Neuronal stem cell (in vitro differentiated cells): ENCODE measurements around the gene TSHZ2.

Experiments used
- DNase-seq: peaks from one replicate; pipeline ENCODE4 v3.0.0-alpha.2; 2013; ENCODE audit warnings: low spot score
- H2AFZ ChIP-seq: one replicate; pipeline ENCODE4 v1.6.1; 2013; ENCODE audit warnings: mild to moderate bottlenecking, low read length, inconsistent platforms
- H2AK5ac ChIP-seq: 2 replicates; pipeline ENCODE4 v1.6.1; 2013; ENCODE audit warnings: low read depth, mild to moderate bottlenecking, inconsistent platforms, low read length, moderate library complexity, mixed read lengths
- H2BK120ac ChIP-seq: 2 replicates; pipeline ENCODE4 v1.6.1; 2013; ENCODE audit warnings: low read depth, mild to moderate bottlenecking, inconsistent platforms, low read length, moderate library complexity, mixed read lengths
- H2BK12ac ChIP-seq: one replicate; pipeline ENCODE4 v1.6.1; 2013; ENCODE audit warnings: low read length, inconsistent platforms
- H2BK15ac ChIP-seq: 2 replicates; pipeline ENCODE4 v1.6.1; 2013; ENCODE audit warnings: mild to moderate bottlenecking, low read length, inconsistent platforms, mixed read lengths
- H2BK5ac ChIP-seq: one replicate; pipeline ENCODE4 v1.6.1; 2013; ENCODE audit warnings: inconsistent platforms, mild to moderate bottlenecking, low read length, moderate library complexity
- H3K14ac ChIP-seq: one replicate; pipeline ENCODE4 v1.6.1; 2013; ENCODE audit warnings: low read length, inconsistent platforms
- H3K18ac ChIP-seq: 2 replicates; pipeline ENCODE4 v1.6.1; 2013; ENCODE audit warnings: low read length, inconsistent platforms
- H3K23ac ChIP-seq: 2 replicates; pipeline ENCODE4 v1.6.1; 2013; ENCODE audit warnings: low read depth, mild to moderate bottlenecking, mixed read lengths, low read length, inconsistent platforms; ENCODE audit not compliant: poor library complexity
- H3K27ac ChIP-seq: replicated peaks from 3 replicates; pipeline ENCODE4 v1.5.1; 2013; ENCODE audit warnings: low read length, inconsistent platforms
- H3K27me3 ChIP-seq, 3 experiments: 2 replicates each; pipeline ENCODE4 v1.6.1; 2013; ENCODE audit warnings: low read length in 3 of 3, mild to moderate bottlenecking in 2 of 3, inconsistent platforms in 1 of 3, low read depth in 1 of 3, mixed read lengths in 1 of 3, moderate library complexity in 1 of 3; ENCODE audit not compliant: control insufficient read depth in 3 of 3, insufficient read depth in 3 of 3
- H3K36me3 ChIP-seq, 2 donors: replicated peaks in 1 of 2; 2 replicates each; pipeline ENCODE4 v1.6.1; 2013; ENCODE audit warnings: low read length in 2 of 2; ENCODE audit not compliant: control insufficient read depth in 2 of 2, insufficient read depth in 2 of 2
- H3K4ac ChIP-seq: 2 replicates; pipeline ENCODE4 v1.6.1; 2013; ENCODE audit warnings: inconsistent platforms, mild to moderate bottlenecking, low read length, moderate library complexity
- H3K4me1 ChIP-seq, 2 donors: 1 replicate in 1 of 2; 2 replicates in 1 of 2; pipeline ENCODE4 v1.6.1; 2013; ENCODE audit warnings: low read length in 2 of 2, low read depth in 1 of 2; ENCODE audit not compliant: control insufficient read depth in 2 of 2, insufficient read depth in 1 of 2
- H3K4me2 ChIP-seq: one replicate; pipeline ENCODE4 v1.6.1; 2013; ENCODE audit warnings: mild to moderate bottlenecking, low read length, inconsistent platforms; ENCODE audit not compliant: insufficient read depth, poor library complexity, severe bottlenecking
- H3K4me3 ChIP-seq, 2 donors: 2 replicates each; pipeline ENCODE4 v1.5.1; 2013; ENCODE audit warnings: low read length in 2 of 2, mild to moderate bottlenecking in 2 of 2, inconsistent platforms in 1 of 2, moderate library complexity in 1 of 2
- H3K79me1 ChIP-seq: one replicate; pipeline ENCODE4 v1.6.1; 2013; ENCODE audit warnings: low read depth, mild to moderate bottlenecking, inconsistent platforms, low read length, moderate library complexity
- H3K9ac ChIP-seq: one replicate; pipeline ENCODE4 v1.6.1; 2013; ENCODE audit warnings: mild to moderate bottlenecking, low read depth, low read length, inconsistent platforms; ENCODE audit not compliant: poor library complexity
- H3K9me3 ChIP-seq, 2 donors: replicated peaks in 1 of 2; 2 replicates each; pipeline versions ENCODE3 to v1.6.1; 2013; ENCODE audit warnings: low read length in 2 of 2, mild to moderate bottlenecking in 2 of 2, inconsistent platforms in 1 of 2, low read depth in 1 of 2, mixed read lengths in 1 of 2, moderate library complexity in 1 of 2; ENCODE audit not compliant: control insufficient read depth in 2 of 2, insufficient read depth in 1 of 2
- H4K8ac ChIP-seq: one replicate; pipeline ENCODE4 v1.6.1; 2013; ENCODE audit warnings: low read depth, mild to moderate bottlenecking, inconsistent platforms, low read length, moderate library complexity
- H4K91ac ChIP-seq: one replicate; pipeline ENCODE4 v1.6.1; 2013; ENCODE audit warnings: low read length, low read depth, mild to moderate bottlenecking, inconsistent platforms; ENCODE audit not compliant: poor library complexity
- WGBS, 2 donors: extraction: QIAGEN DNeasy Blood & Tissue Kit; methylation state at CpG; one replicate each; pipeline ENCODE4 v1.1.7; 2013; ENCODE audit warnings: missing lambda C conversion rate in 2 of 2, mixed read lengths in 1 of 2; ENCODE audit not compliant: insufficient read length in 2 of 2, insufficient replicate concordance in 1 of 2; ENCODE audit errors: extremely low coverage in 2 of 2; 5-methylcytosine and 5-hydroxymethylcytosine counted together

The TSHZ2 gene

DNA sequence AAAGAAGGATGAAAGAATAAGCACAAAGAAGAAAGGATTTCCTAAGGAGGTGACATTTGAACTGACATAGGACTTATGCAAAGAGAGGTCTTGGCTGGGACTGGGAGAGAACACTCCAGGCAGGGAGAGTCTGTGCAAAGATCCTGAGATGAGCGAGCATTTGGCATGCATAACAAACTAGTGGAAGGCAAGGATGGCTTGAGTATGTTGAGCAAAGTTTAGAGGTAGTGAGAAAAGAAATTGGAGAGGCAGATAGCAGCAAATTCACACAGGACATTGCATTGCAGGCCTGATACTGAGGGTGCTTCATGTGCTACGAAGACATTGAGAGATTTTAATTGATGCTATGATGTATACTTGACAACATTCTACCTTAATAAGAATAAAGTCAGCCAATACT, 383.6 kb downstream of the TSHZ2 start:
- H2BK12ac ChIP-seq: no peak overlapping the region
- H3K4ac ChIP-seq: no peak overlapping the region
- H3K14ac ChIP-seq: no peak overlapping the region
- H2AFZ ChIP-seq: no peak overlapping the region
- H4K91ac ChIP-seq: no peak overlapping the region
- H3K79me1 ChIP-seq: no peaks in the 10 kb centered on the region
- H3K36me3 ChIP-seq: no peaks in the 10 kb centered on the region
- H3K4me3 ChIP-seq: no peak overlapping the region
- no peak overlapping the region for H2BK5ac ChIP-seq
- H2BK15ac ChIP-seq: no peak overlapping the region
- H4K8ac ChIP-seq: no peak overlapping the region
- peaks cover 2 to 19% of the 10 kb centered on the region in 2 donors for H3K9me3 ChIP-seq
- H3K4me2 ChIP-seq: no peak overlapping the region
- no peak overlapping the region for H3K18ac ChIP-seq
- DNase-seq: no peak
- H3K27ac ChIP-seq: no peak overlapping the region
- no peak overlapping the region for H2AK5ac ChIP-seq
- no peak overlapping the region for H3K23ac ChIP-seq
- no peak overlapping the region for H3K9ac ChIP-seq
- no peaks in the 10 kb centered on the region for H3K27me3 ChIP-seq
- WGBS, 2 donors: no CpG with 5 or more reads among the region's 2 CpGs
- H3K4me1 ChIP-seq: peaks cover 2 to 3% of the 10 kb centered on the region in 2 donors
- H2BK120ac ChIP-seq: no peak overlapping the region

DNA sequence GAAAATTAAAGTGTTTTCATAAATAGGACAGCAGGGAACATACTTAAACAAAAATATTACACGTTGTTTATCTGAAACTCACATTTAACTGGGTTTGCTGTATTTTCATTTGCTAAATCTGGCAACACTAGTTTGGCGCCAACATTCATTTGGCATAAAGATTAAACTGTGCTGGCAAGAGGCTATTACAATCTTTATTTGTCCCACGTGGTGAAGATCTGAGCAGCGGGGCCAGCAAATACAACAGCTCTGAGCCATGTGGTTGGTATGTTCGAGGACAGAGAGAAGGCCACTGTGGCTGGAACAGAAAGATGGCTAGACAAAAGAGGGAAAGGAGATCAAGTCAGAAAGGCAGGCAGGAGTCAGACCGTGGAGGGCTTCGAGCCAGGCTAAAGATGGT, 387.3 kb downstream of the TSHZ2 start:
- Histone ChIP-seq H3K79me1 (no peaks in the 10 kb centered on the region), H3K4ac (no peak overlapping the region), H3K27ac (no peak overlapping the region), H3K36me3 (no peaks in the 10 kb centered on the region), H3K4me1 (peaks cover 7 to 12% of the 10 kb centered on the region in 2 donors), H4K8ac (no peak overlapping the region), H4K91ac (no peak overlapping the region), H2AFZ (no peak overlapping the region), H2BK12ac (no peak overlapping the region), H3K14ac (no peak overlapping the region), H3K4me3 (no peak overlapping the region), H3K23ac (no peak overlapping the region), H3K4me2 (no peak overlapping the region), H2BK15ac (no peak overlapping the region), H2BK120ac (no peak overlapping the region), H3K27me3 (no peaks in the 10 kb centered on the region), H2BK5ac (no peak overlapping the region), H2AK5ac (no peak overlapping the region), H3K9me3 (peaks cover 2 to 16% of the 10 kb centered on the region in 2 donors), H3K9ac (no peak overlapping the region), H3K18ac (peak overlapping the region; percentile 22)
- no CpG with 5 or more reads among the region's 7 CpGs for WGBS, 2 donors
- no peak for DNase-seq

GRCh38 chr20:53360852-53361251, 388.7 kb downstream of the TSHZ2 start:
- H3K18ac ChIP-seq: no peak overlapping the region
- H3K4ac ChIP-seq: no peak overlapping the region
- no peaks in the 10 kb centered on the region for H3K36me3 ChIP-seq
- H2AFZ ChIP-seq: no peak overlapping the region
- H3K23ac ChIP-seq: no peak overlapping the region
- no peak overlapping the region for H2BK12ac ChIP-seq
- WGBS, 2 donors: no CpG with 5 or more reads among the region's 6 CpGs
- peak overlapping the region; percentile 26 for H3K27ac ChIP-seq
- H3K4me2 ChIP-seq: no peak overlapping the region
- no peak overlapping the region for H2BK120ac ChIP-seq
- H2AK5ac ChIP-seq: no peak overlapping the region
- H3K14ac ChIP-seq: no peak overlapping the region
- H2BK15ac ChIP-seq: no peak overlapping the region
- H3K4me1 ChIP-seq: peaks cover 12 to 13% of the 10 kb centered on the region in 2 donors
- H4K8ac ChIP-seq: no peak overlapping the region
- peak; percentile 40 for DNase-seq
- peaks cover under 1 to 11% of the 10 kb centered on the region in 2 donors for H3K9me3 ChIP-seq
- no peak overlapping the region for H2BK5ac ChIP-seq
- H3K79me1 ChIP-seq: no peaks in the 10 kb centered on the region
- H3K9ac ChIP-seq: no peak overlapping the region
- no peak overlapping the region for H3K4me3 ChIP-seq
- H4K91ac ChIP-seq: no peak overlapping the region
- H3K27me3 ChIP-seq: no peaks in the 10 kb centered on the region

GRCh38 chr20:53362736-53363135, 390.6 kb downstream of the TSHZ2 start:
- Histone ChIP-seq H2BK12ac (no peak overlapping the region), H3K79me1 (no peaks in the 10 kb centered on the region), H3K14ac (no peak overlapping the region), H3K9ac (no peak overlapping the region), H2AFZ (no peak overlapping the region), H4K8ac (no peak overlapping the region), H2BK15ac (peak overlapping the region; percentile 3), H3K9me3 (peaks cover 0 to 4% of the 10 kb centered on the region in 2 donors), H3K18ac (no peak overlapping the region), H3K27me3 (no peaks in the 10 kb centered on the region), H3K4me3 (no peak overlapping the region), H3K23ac (no peak overlapping the region), H2BK120ac (no peak overlapping the region), H2BK5ac (no peak overlapping the region), H4K91ac (no peak overlapping the region), H3K36me3 (no peaks in the 10 kb centered on the region), H3K4me1 (peaks cover 12 to 14% of the 10 kb centered on the region in 2 donors), H3K27ac (no peak overlapping the region), H3K4me2 (no peak overlapping the region), H2AK5ac (no peak overlapping the region), H3K4ac (no peak overlapping the region)
- no CpG with 5 or more reads among the region's 8 CpGs for WGBS, 2 donors
- DNase-seq: no peak
